Endodermal cell (in vitro differentiated cells): Measurements from ENCODE around the gene MLXIP. TPM values are rescaled to one million over a fixed set of nuclear protein-coding genes. Genes with fewer than 3 reads are reported as not detected.

Experiments
- DNase-seq: peaks from one replicate; pipeline ENCODE4 v3.0.0-alpha.2; 2017
- H3K27ac ChIP-seq: 2 replicates; pipeline ENCODE4 v1.5.1; 2013; ENCODE audit warnings: mild to moderate bottlenecking, low read depth, low read length, moderate library complexity
- H3K27me3 ChIP-seq: 2 replicates; pipeline ENCODE4 v1.6.1; 2013; ENCODE audit warnings: mild to moderate bottlenecking, low read length, moderate library complexity; ENCODE audit not compliant: insufficient read depth, control insufficient read depth, poor library complexity, severe bottlenecking
- H3K36me3 ChIP-seq: 2 replicates; pipeline ENCODE4 v1.7.0; 2013; ENCODE audit warnings: mild to moderate bottlenecking, low read length, moderate library complexity; ENCODE audit not compliant: control insufficient read depth, insufficient read depth
- H3K4me1 ChIP-seq: one replicate; pipeline ENCODE4 v1.7.0; 2013; ENCODE audit warnings: low read length; ENCODE audit not compliant: control insufficient read depth, insufficient read depth
- H3K4me3 ChIP-seq: 2 replicates; pipeline ENCODE4 v1.5.1; 2013; ENCODE audit warnings: mild to moderate bottlenecking, low read length, moderate library complexity
- H3K9ac ChIP-seq: 2 replicates; pipeline ENCODE4 v1.6.1; 2013; ENCODE audit warnings: mild to moderate bottlenecking, low read length, moderate library complexity; ENCODE audit not compliant: poor library complexity, severe bottlenecking; ENCODE audit errors: extremely low read depth
- H3K9me3 ChIP-seq: 2 replicates; pipeline ENCODE4 v1.6.1; 2013; ENCODE audit warnings: mild to moderate bottlenecking, low read length, moderate library complexity; ENCODE audit not compliant: control insufficient read depth
- H3K27ac Mint-ChIP-seq: 2 replicates; pipeline ENCODE4 v1.8.0; 2020; ENCODE audit warnings: mixed read lengths
- H3K27me3 Mint-ChIP-seq: 2 replicates; pipeline ENCODE4 v1.8.0; 2021; ENCODE audit warnings: mild to moderate bottlenecking, mixed read lengths; ENCODE audit not compliant: insufficient read depth
- H3K36me3 Mint-ChIP-seq: 2 replicates; pipeline ENCODE4 v1.8.0; 2020; ENCODE audit warnings: low read depth, mixed read lengths
- H3K4me1 Mint-ChIP-seq: 2 replicates; pipeline ENCODE4 v1.8.0; 2020; ENCODE audit warnings: mixed read lengths
- H3K4me3 Mint-ChIP-seq: 2 replicates; pipeline ENCODE4 v1.8.0; 2020; ENCODE audit warnings: mild to moderate bottlenecking, moderate library complexity, mixed read lengths
- H3K9me3 Mint-ChIP-seq: 2 replicates; pipeline ENCODE4 v1.8.0; 2020; ENCODE audit warnings: mild to moderate bottlenecking, mixed read lengths
- WGBS, 2 experiments: methylation state at CpG; one replicate each; pipeline versions ENCODE4 v1.1.5 to v1.1.7; 2013; ENCODE audit warnings: missing lambda C conversion rate in 2 of 2, mixed read lengths in 1 of 2; ENCODE audit not compliant: insufficient coverage in 1 of 2, insufficient read length in 1 of 2; 5-methylcytosine and 5-hydroxymethylcytosine counted together
- total RNA-seq, 2 donors: library from RNA; stranded (reverse); fragmentation: NEBNext Ultra II Directional in 1 of 2; extraction: Animal tissue kit (Norgen Biotek cat#: 25700) in 1 of 2; gene quantifications; 2 replicates in 1 of 2; 3 replicates in 1 of 2; pipeline ENCODE4 v1.2.1, GENCODE V29; 2021
- TF ChIP-seq, protein P1 (sequence below): fragments of 200-600 bp; sonication (generic); conservative IDR thresholded peaks from 2 replicates; pipeline ENCODE4 v1.5.0; 2021; ENCODE audit warnings: antibody characterized with exemption, mild to moderate bottlenecking

MLXIP gene
- total RNA-seq, 2 donors from 2014 or later = 27.4 to 32.2 TPM

DNA sequence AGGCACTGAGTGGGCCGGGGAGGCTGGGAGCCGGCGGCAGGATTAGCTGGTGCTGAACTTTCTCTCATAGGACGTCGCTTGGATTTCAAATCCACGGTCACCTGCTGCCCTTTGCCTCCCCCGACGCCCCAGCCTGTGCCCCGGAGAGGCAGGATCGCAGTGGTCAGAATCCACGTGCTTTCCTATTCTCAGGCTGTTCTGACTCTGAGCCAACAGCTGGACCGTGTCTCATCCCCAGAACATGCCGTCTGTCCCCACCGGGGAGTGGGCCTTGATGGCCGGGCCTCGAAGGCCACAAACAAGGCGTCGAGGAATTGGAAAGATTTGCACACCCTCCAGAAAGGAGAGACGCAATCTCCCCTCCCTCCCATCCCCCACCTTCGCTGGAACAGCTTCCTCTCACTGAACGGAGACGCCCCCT is 18.5 kb upstream of the MLXIP start:
- no peak overlapping the region for H3K4me3 ChIP-seq
- no peak overlapping the region for H3K9ac ChIP-seq
- peaks cover 43% of the 10 kb centered on the region for H3K36me3 ChIP-seq
- TF ChIP-seq, protein P1, sequence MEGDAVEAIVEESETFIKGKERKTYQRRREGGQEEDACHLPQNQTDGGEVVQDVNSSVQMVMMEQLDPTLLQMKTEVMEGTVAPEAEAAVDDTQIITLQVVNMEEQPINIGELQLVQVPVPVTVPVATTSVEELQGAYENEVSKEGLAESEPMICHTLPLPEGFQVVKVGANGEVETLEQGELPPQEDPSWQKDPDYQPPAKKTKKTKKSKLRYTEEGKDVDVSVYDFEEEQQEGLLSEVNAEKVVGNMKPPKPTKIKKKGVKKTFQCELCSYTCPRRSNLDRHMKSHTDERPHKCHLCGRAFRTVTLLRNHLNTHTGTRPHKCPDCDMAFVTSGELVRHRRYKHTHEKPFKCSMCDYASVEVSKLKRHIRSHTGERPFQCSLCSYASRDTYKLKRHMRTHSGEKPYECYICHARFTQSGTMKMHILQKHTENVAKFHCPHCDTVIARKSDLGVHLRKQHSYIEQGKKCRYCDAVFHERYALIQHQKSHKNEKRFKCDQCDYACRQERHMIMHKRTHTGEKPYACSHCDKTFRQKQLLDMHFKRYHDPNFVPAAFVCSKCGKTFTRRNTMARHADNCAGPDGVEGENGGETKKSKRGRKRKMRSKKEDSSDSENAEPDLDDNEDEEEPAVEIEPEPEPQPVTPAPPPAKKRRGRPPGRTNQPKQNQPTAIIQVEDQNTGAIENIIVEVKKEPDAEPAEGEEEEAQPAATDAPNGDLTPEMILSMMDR = no peak
- H3K27me3 ChIP-seq = no peaks in the 10 kb centered on the region
- no peak overlapping the region for H3K4me3 Mint-ChIP-seq
- H3K27ac Mint-ChIP-seq = no peak overlapping the region
- peaks cover 10% of the 10 kb centered on the region for H3K4me1 ChIP-seq
- no peaks in the 10 kb centered on the region for H3K9me3 Mint-ChIP-seq
- H3K27me3 Mint-ChIP-seq = no peaks in the 10 kb centered on the region
- H3K9me3 ChIP-seq = no peaks in the 10 kb centered on the region
- DNase-seq = no peak
- H3K36me3 Mint-ChIP-seq = peaks cover 57% of the 10 kb centered on the region
- 91 to 92% methylated on average over 21 to 22 of the region's 22 CpGs for WGBS, 2 experiments
- H3K27ac ChIP-seq = no peak overlapping the region
- peaks cover 19% of the 10 kb centered on the region for H3K4me1 Mint-ChIP-seq

DNA sequence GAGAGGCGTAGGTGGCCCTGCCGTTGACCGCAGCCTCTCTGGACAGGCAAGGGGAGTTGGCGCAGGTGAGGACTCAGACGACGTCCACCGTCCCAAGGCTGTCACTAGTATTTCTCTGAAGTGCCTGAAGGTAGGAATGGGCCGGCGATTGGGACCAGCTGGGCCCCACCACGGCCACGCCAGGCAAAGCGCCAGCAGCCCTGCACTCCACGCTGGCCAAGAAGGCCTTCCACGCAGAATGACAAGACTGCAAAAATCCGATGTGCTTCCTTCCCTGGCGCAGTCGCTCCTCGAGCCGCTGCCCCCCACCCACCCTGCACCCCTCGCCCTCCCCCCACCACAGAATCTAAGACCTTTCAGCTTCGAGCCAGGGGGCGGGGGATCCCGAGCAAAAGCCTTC is 17.3 kb upstream of the MLXIP start:
- WGBS, 2 experiments = 92% methylated on average over 15 to 22 of the region's 23 CpGs

DNA sequence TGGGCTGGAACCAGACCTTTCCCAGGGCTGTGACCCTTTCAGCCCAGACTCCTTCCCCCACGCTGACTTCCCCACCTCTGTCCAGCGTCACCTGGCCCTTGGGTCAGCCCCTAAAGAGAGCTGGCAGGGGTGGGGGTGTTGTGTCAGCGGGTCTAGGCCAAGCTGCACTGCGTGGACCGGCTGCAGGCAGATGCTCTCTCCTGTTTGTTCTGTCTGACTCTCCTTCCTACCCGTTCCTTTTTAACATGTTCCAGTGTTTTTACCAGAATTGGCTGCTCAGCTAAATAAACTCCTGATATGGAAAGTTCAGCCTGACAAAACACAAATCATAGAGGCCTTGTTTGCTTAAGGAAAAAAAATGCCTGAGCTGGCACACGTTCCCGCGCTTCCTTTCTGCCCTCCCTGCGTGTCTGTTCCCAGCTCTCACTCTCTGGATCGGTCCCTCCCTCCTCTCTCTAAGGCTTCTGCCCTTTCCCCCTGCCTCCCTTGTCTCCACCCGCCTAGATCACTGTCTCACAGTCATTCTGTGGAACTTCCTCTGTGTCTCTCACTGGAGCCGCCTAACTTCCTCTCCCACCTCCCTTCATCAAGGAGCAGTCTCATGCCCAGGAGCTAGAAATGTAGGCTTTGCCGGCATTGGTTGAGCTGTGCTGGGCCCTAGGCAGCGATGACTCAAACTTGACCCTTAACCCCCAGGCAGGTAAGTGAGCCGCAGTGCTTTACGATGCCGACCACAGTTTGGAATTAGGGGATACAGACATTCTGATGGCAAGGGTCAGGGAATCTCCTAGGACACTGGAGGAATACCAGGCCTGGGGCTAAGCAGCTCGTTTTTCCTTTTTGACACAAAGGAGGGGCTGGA is 15.5 kb upstream of the MLXIP start:
- peaks cover 17% of the 10 kb centered on the region for H3K36me3 ChIP-seq

More for the DNA sequence above, 17.3 kb upstream of the MLXIP start:
- Mint-ChIP-seq H3K4me3 (no peak overlapping the region), H3K9me3 (no peaks in the 10 kb centered on the region), H3K27ac (no peak overlapping the region), H3K36me3 (peaks cover 48% of the 10 kb centered on the region), H3K27me3 (no peaks in the 10 kb centered on the region), H3K4me1 (peaks cover 19% of the 10 kb centered on the region)
- H3K9me3 ChIP-seq = no peaks in the 10 kb centered on the region
- H3K4me3 ChIP-seq = no peak overlapping the region
- H3K36me3 ChIP-seq = peaks cover 31% of the 10 kb centered on the region
- no peaks in the 10 kb centered on the region for H3K27me3 ChIP-seq
- TF ChIP-seq, protein P1 = no peak
- no peak for DNase-seq
- no peak overlapping the region for H3K27ac ChIP-seq
- H3K9ac ChIP-seq = no peak overlapping the region
- H3K4me1 ChIP-seq = peaks cover 10% of the 10 kb centered on the region

More for the DNA sequence above, 15.5 kb upstream of the MLXIP start:
- Histone ChIP-seq H3K4me1 (peaks cover 10% of the 10 kb centered on the region), H3K4me3 (no peak overlapping the region), H3K9me3 (no peaks in the 10 kb centered on the region), H3K9ac (no peak overlapping the region), H3K27ac (peak overlapping the region; percentile 81), H3K27me3 (no peaks in the 10 kb centered on the region)
- DNase-seq = peak; percentile 87
- Mint-ChIP-seq H3K4me3 (no peak overlapping the region), H3K4me1 (peaks cover 19% of the 10 kb centered on the region), H3K9me3 (no peaks in the 10 kb centered on the region), H3K36me3 (peaks cover 33% of the 10 kb centered on the region), H3K27ac (peak overlapping the region; percentile 69), H3K27me3 (no peaks in the 10 kb centered on the region)
- TF ChIP-seq, protein P1 = no peak
- 73 to 76% methylated on average over 14 to 19 of the region's 19 CpGs for WGBS, 2 experiments
